ENCODE data around the gene TNFAIP8L3.

TNFAIP8L3 gene

GRCh38 chr15:51107612-51108011 is 12.9 kb upstream of the TNFAIP8L3 start:
- H3K4me1 ChIP-seq (ENCODE audit: low read length), result no peaks in the 10 kb centered on the region

GRCh38 chr15:51106481-51106880 is 11.8 kb upstream of the TNFAIP8L3 start:
- Histone ChIP-seq H3K9me2 (replicated peaks; ENCODE audit: insufficient read depth, low read length) (no peaks in the 10 kb centered on the region), H3K9me3 (replicated peaks; ENCODE audit: insufficient read depth, low read length) (no peaks in the 10 kb centered on the region), H3K4me2 (ENCODE audit: low read depth, low read length) (no peak overlapping the region), H3K9ac (ENCODE audit: low read length) (no peak overlapping the region), H3K79me2 (ENCODE audit: low read length) (no peaks in the 10 kb centered on the region), H3K36me3 (replicated peaks; ENCODE audit: insufficient read depth, low read length) (no peaks in the 10 kb centered on the region), H3K27ac (ENCODE audit: low read length) (no peak overlapping the region), H3K27me3 (replicated peaks; ENCODE audit: insufficient read depth, low read length) (no peaks in the 10 kb centered on the region), H4K20me1 (ENCODE audit: insufficient read depth, low read length) (no peaks in the 10 kb centered on the region), H3K4me3 (ENCODE audit: low read length) (no peak overlapping the region), H2AFZ (ENCODE audit: low read length) (no peak overlapping the region), H3K4me1 (ENCODE audit: low read length) (no peaks in the 10 kb centered on the region), H3F3A (ENCODE audit: insufficient read depth, low read length) (no peaks in the 10 kb centered on the region)
- DNase-seq, result no peak
- TF ChIP-seq EZH2 (optimal IDR thresholded peaks at IDR 0.05; ENCODE audit: low read depth, low read length) (no peak), CTCF (IDR thresholded peaks at IDR 0.05; ENCODE audit: low read length) (no peak), EZH2phosphoT487 (IDR thresholded peaks at IDR 0.05; ENCODE audit: low read length) (no peak)

More at GRCh38 chr15:51107612-51108011, 12.9 kb upstream of the TNFAIP8L3 start:
- no peak overlapping the region for H2AFZ ChIP-seq (ENCODE audit: low read length)
- DNase-seq, result no peak
- no peaks in the 10 kb centered on the region for H3F3A ChIP-seq (ENCODE audit: insufficient read depth, low read length)
- no peak overlapping the region for H3K9ac ChIP-seq (ENCODE audit: low read length)
- no peak for TF ChIP-seq EZH2 (optimal IDR thresholded peaks at IDR 0.05; ENCODE audit: low read depth, low read length)
- TF ChIP-seq EZH2phosphoT487 (IDR thresholded peaks at IDR 0.05; ENCODE audit: low read length), result no peak
- TF ChIP-seq CTCF (IDR thresholded peaks at IDR 0.05; ENCODE audit: low read length), result no peak
- no peak overlapping the region for H3K27ac ChIP-seq (ENCODE audit: low read length)
- H3K36me3 ChIP-seq (replicated peaks; ENCODE audit: insufficient read depth, low read length), result no peaks in the 10 kb centered on the region
- no peaks in the 10 kb centered on the region for H3K79me2 ChIP-seq (ENCODE audit: low read length)
- H4K20me1 ChIP-seq (ENCODE audit: insufficient read depth, low read length), result no peaks in the 10 kb centered on the region
- no peaks in the 10 kb centered on the region for H3K9me3 ChIP-seq (replicated peaks; ENCODE audit: insufficient read depth, low read length)
- no peaks in the 10 kb centered on the region for H3K9me2 ChIP-seq (replicated peaks; ENCODE audit: insufficient read depth, low read length)
- H3K27me3 ChIP-seq (replicated peaks; ENCODE audit: insufficient read depth, low read length), result no peaks in the 10 kb centered on the region
- no peak overlapping the region for H3K4me3 ChIP-seq (ENCODE audit: low read length)
- no peak overlapping the region for H3K4me2 ChIP-seq (ENCODE audit: low read depth, low read length)

- no peaks in the 10 kb centered on the region for H4K20me1 ChIP-seq (ENCODE audit: insufficient read depth, low read length)
- no peak for TF ChIP-seq CTCF (IDR thresholded peaks at IDR 0.05; ENCODE audit: low read length)
- TF ChIP-seq EZH2phosphoT487 (IDR thresholded peaks at IDR 0.05; ENCODE audit: low read length), result no peak
- TF ChIP-seq EZH2 (optimal IDR thresholded peaks at IDR 0.05; ENCODE audit: low read depth, low read length), result no peak
- no peak for DNase-seq
- no peaks in the 10 kb centered on the region for H3K9me3 ChIP-seq (replicated peaks; ENCODE audit: insufficient read depth, low read length)
- H3K4me2 ChIP-seq (ENCODE audit: low read depth, low read length), result no peak overlapping the region
- no peak overlapping the region for H3K27ac ChIP-seq (ENCODE audit: low read length)
- no peaks in the 10 kb centered on the region for H3K79me2 ChIP-seq (ENCODE audit: low read length)
- no peaks in the 10 kb centered on the region for H3F3A ChIP-seq (ENCODE audit: insufficient read depth, low read length)
- no peaks in the 10 kb centered on the region for H3K27me3 ChIP-seq (replicated peaks; ENCODE audit: insufficient read depth, low read length)
- no peaks in the 10 kb centered on the region for H3K36me3 ChIP-seq (replicated peaks; ENCODE audit: insufficient read depth, low read length)
- no peak overlapping the region for H2AFZ ChIP-seq (ENCODE audit: low read length)
- no peaks in the 10 kb centered on the region for H3K4me1 ChIP-seq (ENCODE audit: low read length)
- no peaks in the 10 kb centered on the region for H3K9me2 ChIP-seq (replicated peaks; ENCODE audit: insufficient read depth, low read length)
- no peak overlapping the region for H3K4me3 ChIP-seq (ENCODE audit: low read length)
- no peak overlapping the region for H3K9ac ChIP-seq (ENCODE audit: low read length)
Observed at GRCh38 chr15:51105430-51106016, 10.8 kb upstream of the TNFAIP8L3 start.

All from MM.1S (cell line).